A549 (cell line): Measurements from ENCODE around the gene IRF1. TPM values are rescaled to one million over a fixed set of nuclear protein-coding genes. Genes with fewer than 3 reads are reported as not detected.

ENCODE experiments used
- ATAC-seq, 2 experiments: fragments of 200-7000 bp in 1 of 2; fragments of >200 bp in 1 of 2; cut with Nextera tagmentation in 1 of 2; cut with Tn5 transposase in 1 of 2; 3 replicates each; pipeline versions ENCODE4 v1.8.0 to v1.9.1; 2018 to 2020; ENCODE audit warnings: mild to moderate bottlenecking in 1 of 2, moderate library complexity in 1 of 2
- CTCF ChIA-PET: fragments of 300-600 bp; sonication (Branson Sonifier 250); formaldehyde crosslinking; extraction: SDS; loops from one replicate; lab custom pipeline; 2021; ENCODE audit warnings: antibody characterized with exemption, inconsistent platforms; lab: Yijun Ruan, JAX
- POLR2A ChIA-PET: fragments of 350-600 bp; formaldehyde crosslinking; extraction: SDS; loops from one replicate; lab custom pipeline; 2021; ENCODE audit warnings: antibody characterized with exemption, inconsistent platforms; lab: Yijun Ruan, JAX
- DNase-seq, 2 experiments: peaks; one replicate each; pipeline versions ENCODE4 v3.0.0 to v3.0.0-alpha.2; 2011 to 2016; ENCODE audit warnings: low read depth in 1 of 2, low spot score in 1 of 2
- FAIRE-seq: peaks from 2 replicates; lab custom pipeline; 2011; peaks lifted over from hg19 to GRCh38; lab: Jason Lieb, UNC
- H3K27ac ChIP-seq, 2 experiments: fragments of >200 bp; sonication (Bioruptor Twin); formaldehyde crosslinking; 3 replicates each; pipeline ENCODE4 v1.5.1; 2016 to 2017
- H3K4me1 ChIP-seq: fragments of >200 bp; sonication (Bioruptor Twin); formaldehyde crosslinking; 3 replicates; pipeline ENCODE4 v1.6.1; 2016
- H3K4me2 ChIP-seq: fragments of >200 bp; sonication (Bioruptor Twin); formaldehyde crosslinking; 3 replicates; pipeline ENCODE4 v1.6.1; 2016
- H3K4me3 ChIP-seq: fragments of >200 bp; sonication (Bioruptor Twin); formaldehyde crosslinking; 3 replicates; pipeline ENCODE4 v1.5.1; 2016
- H3K9me3 ChIP-seq: fragments of >200 bp; sonication (Bioruptor Twin); formaldehyde crosslinking; 3 replicates; pipeline ENCODE4 v1.6.1; 2016
- CEBPB ChIP-seq, 2 experiments: fragments of >200 bp in 1 of 2; sonication (Bioruptor Twin) in 1 of 2; formaldehyde crosslinking in 1 of 2; IDR thresholded peaks; 2 replicates each; pipeline ENCODE4 v1.6.1; 2012 to 2016
- FOSB ChIP-seq: fragments of 250-450 bp; sonication (Bioruptor Pico); IDR thresholded peaks from 2 replicates; pipeline ENCODE4 v1.5.0; 2020; ENCODE audit warnings: mild to moderate bottlenecking, moderate library complexity
- FOSL2 ChIP-seq, 2 experiments: fragments of 450-650 bp in 1 of 2; fragments of >200 bp in 1 of 2; sonication (Bioruptor Twin) in 1 of 2; formaldehyde crosslinking; IDR thresholded peaks; 2 replicates each; pipeline versions ENCODE4 v1.5.0 to v1.6.1; 2016 to 2020; ENCODE audit warnings: mild to moderate bottlenecking in 1 of 2, moderate library complexity in 1 of 2
- FOXS1 ChIP-seq: fragments of 250-450 bp; sonication (Bioruptor Pico); IDR thresholded peaks from 2 replicates; pipeline ENCODE4 v1.5.0; 2020; ENCODE audit warnings: mild to moderate bottlenecking, moderate library complexity
- GATA3 ChIP-seq: IDR thresholded peaks from 2 replicates; pipeline ENCODE4 v1.6.1; 2012; ENCODE audit warnings: borderline replicate concordance
- HOXB5 ChIP-seq: fragments of 250-450 bp; sonication (Bioruptor Pico); IDR thresholded peaks from 2 replicates; pipeline ENCODE4 v1.5.0; 2020; ENCODE audit warnings: mild to moderate bottlenecking, moderate library complexity
- JUN ChIP-seq, 2 experiments: fragments of >200 bp; sonication (Bioruptor Twin); formaldehyde crosslinking; IDR thresholded peaks; 2 replicates in 1 of 2; 3 replicates in 1 of 2; pipeline ENCODE4 v1.6.1; 2016 to 2017
- KDM1A ChIP-seq: fragments of 200-600 bp; sonication (generic); IDR thresholded peaks from 2 replicates; pipeline ENCODE4 v1.6.1; 2016; ENCODE audit warnings: low read depth, mild to moderate bottlenecking
- NFE2L2 ChIP-seq: fragments of 150-350 bp; conservative IDR thresholded peaks from 2 replicates; pipeline ENCODE4 v1.6.1; 2014; ENCODE audit warnings: low read length
- NPAS2 ChIP-seq: fragments of 250-450 bp; sonication (Bioruptor Pico); IDR thresholded peaks from 2 replicates; pipeline ENCODE4 v1.8.0; 2022; ENCODE audit warnings: mild to moderate bottlenecking, moderate library complexity, borderline replicate concordance
- PHF8 ChIP-seq: fragments of 200-600 bp; sonication (generic); IDR thresholded peaks from 2 replicates; pipeline ENCODE4 v1.6.1; 2016; ENCODE audit warnings: low read depth, mild to moderate bottlenecking, antibody characterized with exemption, moderate library complexity, borderline replicate concordance
- POLR2AphosphoS2 ChIP-seq: conservative IDR thresholded peaks from 2 replicates; pipeline ENCODE4 v1.6.1; 2012; ENCODE audit warnings: low read length, improper control_type of control experiment, inconsistent platforms
- SMC3 ChIP-seq: fragments of >200 bp; sonication (Bioruptor Twin); formaldehyde crosslinking; IDR thresholded peaks from 3 replicates; pipeline ENCODE4 v1.6.1; 2018; ENCODE audit warnings: inconsistent platforms
- TP53 ChIP-seq: fragments of 250-450 bp; sonication (Bioruptor Pico); IDR thresholded peaks from 2 replicates; pipeline ENCODE4 v1.5.0; 2021; ENCODE audit warnings: mild to moderate bottlenecking, moderate library complexity
- ZFP36 ChIP-seq: fragments of 450-650 bp; IDR thresholded peaks from 2 replicates; pipeline ENCODE4 v1.6.1; 2014; ENCODE audit warnings: borderline replicate concordance; ENCODE audit not compliant: partially characterized antibody
- ZSCAN20 ChIP-seq: fragments of 250-450 bp; sonication (Bioruptor Pico); IDR thresholded peaks from 2 replicates; pipeline ENCODE4 v1.8.0; 2022; ENCODE audit warnings: mild to moderate bottlenecking, moderate library complexity
- WGBS: methylation state at CpG from one replicate; pipeline ENCODE4 v1.1.6; 2017; ENCODE audit errors: missing lambda C conversion rate; 5-methylcytosine and 5-hydroxymethylcytosine counted together
- polyA plus RNA-seq, 4 experiments: library from polyadenylated mRNA; depleted of rRNA in 3 of 4; stranded (reverse); fragments of >200 nt; fragmentation: RNase III in 1 of 4; extraction: RNeasy Plus Mini Kit Qiagen cat#74134 plus additional on column Dnase treatment in 1 of 4; gene quantifications; 2 replicates in 3 of 4; 3 replicates in 1 of 4; pipeline ENCODE4 v1.2.3, GENCODE V29; 2011 to 2017
- TF ChIP-seq, protein P1 (sequence below): fragments of 450-650 bp; IDR thresholded peaks from 2 replicates; pipeline ENCODE4 v1.6.1; 2014; ENCODE audit warnings: antibody characterized with exemption
- TF ChIP-seq, protein P2 (sequence below): IDR thresholded peaks from 2 replicates; pipeline ENCODE4 v1.6.1; 2012
- TF ChIP-seq, protein P3 (sequence below): IDR thresholded peaks from 2 replicates; pipeline ENCODE4 v1.6.1; 2012; ENCODE audit warnings: low read depth, borderline replicate concordance
- TF ChIP-seq, protein P4 (sequence below): fragments of >200 bp; sonication (Bioruptor Twin); formaldehyde crosslinking; IDR thresholded peaks from 3 replicates; pipeline ENCODE4 v1.5.1; 2016

Gene IRF1
- polyA plus RNA-seq, 2 of the 4 experiments (the other 2 are of a cell fraction), result 10.9 to 13.3 TPM

DNA sequence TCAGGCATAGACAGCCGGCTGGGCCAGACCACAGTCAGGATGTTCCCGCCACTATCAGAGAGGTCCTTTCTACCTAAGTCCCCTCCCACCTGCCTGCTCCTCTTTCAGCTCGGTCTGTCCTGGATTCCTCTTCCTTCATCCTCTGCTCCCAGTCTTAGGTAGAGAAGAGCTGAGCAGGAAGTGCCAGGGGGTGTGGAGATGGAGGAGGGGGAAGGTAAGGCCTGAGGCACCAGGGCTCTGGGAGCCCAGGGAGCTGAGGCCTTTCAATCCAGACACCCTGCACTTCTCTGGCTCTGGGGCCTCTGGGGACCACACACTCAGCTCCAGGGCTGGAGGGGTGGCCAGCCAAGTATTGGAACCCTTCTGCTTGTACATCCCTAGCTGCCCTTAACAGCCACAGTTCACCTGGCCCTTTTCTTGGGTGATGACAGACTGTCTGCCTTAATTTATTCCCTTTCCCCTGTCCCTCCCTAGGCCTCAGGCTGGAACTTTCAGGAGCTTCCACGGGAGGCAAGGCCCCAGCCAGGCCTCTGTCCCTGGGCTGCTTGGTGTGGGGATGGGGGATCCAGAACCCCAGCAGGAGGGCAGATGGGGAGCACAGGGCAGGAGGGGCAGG is 15.6 kb downstream of the IRF1 start:
- no peaks in the 10 kb centered on the region for H3K9me3 ChIP-seq
- no peak for FAIRE-seq
- peak overlapping the region in 1 of 2 experiments; percentile 25; a peak in 1 of 6 replicates for H3K27ac ChIP-seq
- H3K4me1 ChIP-seq, result peaks cover 10% of the 10 kb centered on the region
- no peak for TF ChIP-seq SMC3
- TF ChIP-seq FOSL2 (IDR thresholded peaks at IDR 0.05), result no peak
- no peak for TF ChIP-seq FOSL2 (CRISPR knock-in tag; IDR thresholded peaks at IDR 0.05)
- no peak for TF ChIP-seq KDM1A
- TF ChIP-seq, protein P1, sequence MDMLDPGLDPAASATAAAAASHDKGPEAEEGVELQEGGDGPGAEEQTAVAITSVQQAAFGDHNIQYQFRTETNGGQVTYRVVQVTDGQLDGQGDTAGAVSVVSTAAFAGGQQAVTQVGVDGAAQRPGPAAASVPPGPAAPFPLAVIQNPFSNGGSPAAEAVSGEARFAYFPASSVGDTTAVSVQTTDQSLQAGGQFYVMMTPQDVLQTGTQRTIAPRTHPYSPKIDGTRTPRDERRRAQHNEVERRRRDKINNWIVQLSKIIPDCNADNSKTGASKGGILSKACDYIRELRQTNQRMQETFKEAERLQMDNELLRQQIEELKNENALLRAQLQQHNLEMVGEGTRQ, result no peak
- TF ChIP-seq JUN (IDR thresholded peaks at IDR 0.05), result no peak
- TF ChIP-seq CEBPB (IDR thresholded peaks at IDR 0.05), result no peak
- no peak for TF ChIP-seq POLR2AphosphoS2
- no peak for TF ChIP-seq HOXB5 (CRISPR knock-in tag)
- no peak for TF ChIP-seq FOXS1 (CRISPR knock-in tag)
- ChIA-PET POLR2A (interaction anchor here (2.4 kb wide), 1 partner anchor 16 kb away, joined by 12 read pairs; the partner anchor contains the start of gene IRF1), CTCF (interaction anchor here (0.9 to 1.3 kb wide), 3 partner anchors 9 to 60 kb away, joined by 3 to 4 read pairs (median 3); no protein-coding TSS in a partner anchor)
- DNase-seq, result no peak
- 68% methylated on average over 4 of the region's 4 CpGs for WGBS
- no peak overlapping the region for H3K4me3 ChIP-seq
- no peak overlapping the region for H3K4me2 ChIP-seq
- ATAC-seq, result no peak

DNA sequence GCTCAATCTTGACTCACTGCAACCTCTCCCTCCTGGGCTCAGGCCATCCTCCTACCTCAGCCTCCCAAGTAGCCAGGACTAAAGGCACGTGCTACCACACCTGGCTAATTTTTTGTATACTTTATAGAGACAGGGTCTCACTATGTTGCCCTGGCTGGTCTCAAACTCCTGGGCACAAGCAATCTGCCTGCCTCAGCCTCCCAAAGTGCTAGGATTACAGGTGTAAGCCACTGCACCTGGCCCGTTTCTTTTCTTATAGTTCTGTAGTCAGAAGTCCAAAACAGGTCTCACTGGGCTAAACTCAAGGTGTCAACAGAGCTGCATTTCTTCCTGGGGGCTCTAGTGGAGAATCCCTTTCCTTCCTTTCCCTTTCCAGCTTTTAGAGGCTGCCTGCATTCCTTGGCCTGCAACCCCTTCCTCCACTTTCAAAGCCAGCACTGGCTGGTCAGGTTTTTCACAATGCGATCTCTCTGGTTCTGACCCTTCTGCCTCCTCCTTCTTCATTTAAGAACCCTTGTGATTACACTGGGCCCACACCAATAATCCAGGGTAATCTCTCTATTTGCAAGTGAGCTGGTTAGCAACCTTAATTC is 16.3 kb downstream of the IRF1 start:
- POLR2A ChIA-PET, result interaction anchor here (2.4 kb wide), 1 partner anchor 16 kb away, joined by 12 read pairs; the partner anchor contains the start of gene IRF1

DNA sequence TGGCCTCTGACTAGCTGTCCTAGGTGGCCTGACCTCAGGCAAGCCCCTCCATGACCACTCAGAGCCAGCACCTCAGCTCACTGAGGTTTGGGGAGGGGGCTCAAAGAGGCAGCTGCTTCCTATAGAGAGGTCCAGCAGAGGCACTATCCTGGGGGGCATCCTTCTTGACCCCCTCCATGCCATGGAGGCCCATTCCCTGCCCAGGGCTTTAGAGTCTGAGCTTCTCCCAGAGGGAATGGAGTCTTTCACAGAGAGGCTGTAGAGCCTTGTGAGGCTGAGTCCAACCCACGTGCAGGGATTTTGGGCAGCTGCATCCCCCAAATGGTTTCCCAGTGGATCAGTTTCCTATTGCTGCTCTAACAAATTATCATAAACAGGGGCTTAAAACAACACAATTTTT is 16.9 kb downstream of the IRF1 start:
- CTCF ChIA-PET, result interaction anchor here (0.9 to 1.9 kb wide), 4 partner anchors 10 to 58 kb away, joined by 3 to 6 read pairs (median 3); partner anchors contain the start of gene IRF1
- no peak overlapping the region for H3K4me2 ChIP-seq
- no peak overlapping the region for H3K4me3 ChIP-seq
- 67% methylated on average over 1 of the region's 1 CpG for WGBS
- DNase-seq, result no peak
- peaks cover 10% of the 10 kb centered on the region for H3K4me1 ChIP-seq
- no peak for ATAC-seq
- TF ChIP-seq PHF8 (no peak), TP53 (no peak), ZFP36 (no peak), NPAS2 (CRISPR knock-in tag) (no peak), FOSB (CRISPR knock-in tag) (no peak), GATA3 (no peak)
- TF ChIP-seq, protein P2, sequence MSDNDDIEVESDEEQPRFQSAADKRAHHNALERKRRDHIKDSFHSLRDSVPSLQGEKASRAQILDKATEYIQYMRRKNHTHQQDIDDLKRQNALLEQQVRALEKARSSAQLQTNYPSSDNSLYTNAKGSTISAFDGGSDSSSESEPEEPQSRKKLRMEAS, result no peak
- FAIRE-seq, result no peak
- POLR2A ChIA-PET, result interaction anchor here (2.4 kb wide), 1 partner anchor 17 kb away, joined by 12 read pairs; the partner anchor contains the start of gene IRF1
- H3K9me3 ChIP-seq, result no peaks in the 10 kb centered on the region
- H3K27ac ChIP-seq, result no peak overlapping the region

More for the DNA sequence above, 16.3 kb downstream of the IRF1 start:
- DNase-seq (no peak), FAIRE-seq (no peak), ATAC-seq (no peak)
- no peak for TF ChIP-seq ZSCAN20 (CRISPR knock-in tag)
- TF ChIP-seq, protein P3, sequence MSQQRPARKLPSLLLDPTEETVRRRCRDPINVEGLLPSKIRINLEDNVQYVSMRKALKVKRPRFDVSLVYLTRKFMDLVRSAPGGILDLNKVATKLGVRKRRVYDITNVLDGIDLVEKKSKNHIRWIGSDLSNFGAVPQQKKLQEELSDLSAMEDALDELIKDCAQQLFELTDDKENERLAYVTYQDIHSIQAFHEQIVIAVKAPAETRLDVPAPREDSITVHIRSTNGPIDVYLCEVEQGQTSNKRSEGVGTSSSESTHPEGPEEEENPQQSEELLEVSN, result no peak
- TF ChIP-seq SMC3, result no peak
- TF ChIP-seq NFE2L2, result no peak
- TF ChIP-seq POLR2AphosphoS2, result no peak
- no peak for TF ChIP-seq KDM1A
- TF ChIP-seq PHF8, result no peak
- TF ChIP-seq, protein P4, sequence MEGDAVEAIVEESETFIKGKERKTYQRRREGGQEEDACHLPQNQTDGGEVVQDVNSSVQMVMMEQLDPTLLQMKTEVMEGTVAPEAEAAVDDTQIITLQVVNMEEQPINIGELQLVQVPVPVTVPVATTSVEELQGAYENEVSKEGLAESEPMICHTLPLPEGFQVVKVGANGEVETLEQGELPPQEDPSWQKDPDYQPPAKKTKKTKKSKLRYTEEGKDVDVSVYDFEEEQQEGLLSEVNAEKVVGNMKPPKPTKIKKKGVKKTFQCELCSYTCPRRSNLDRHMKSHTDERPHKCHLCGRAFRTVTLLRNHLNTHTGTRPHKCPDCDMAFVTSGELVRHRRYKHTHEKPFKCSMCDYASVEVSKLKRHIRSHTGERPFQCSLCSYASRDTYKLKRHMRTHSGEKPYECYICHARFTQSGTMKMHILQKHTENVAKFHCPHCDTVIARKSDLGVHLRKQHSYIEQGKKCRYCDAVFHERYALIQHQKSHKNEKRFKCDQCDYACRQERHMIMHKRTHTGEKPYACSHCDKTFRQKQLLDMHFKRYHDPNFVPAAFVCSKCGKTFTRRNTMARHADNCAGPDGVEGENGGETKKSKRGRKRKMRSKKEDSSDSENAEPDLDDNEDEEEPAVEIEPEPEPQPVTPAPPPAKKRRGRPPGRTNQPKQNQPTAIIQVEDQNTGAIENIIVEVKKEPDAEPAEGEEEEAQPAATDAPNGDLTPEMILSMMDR, result no peak
- WGBS, result 91% methylated on average over 3 of the region's 3 CpGs
- Histone ChIP-seq H3K9me3 (no peaks in the 10 kb centered on the region), H3K4me1 (peaks cover 10% of the 10 kb centered on the region), H3K27ac (no peak overlapping the region), H3K4me3 (no peak overlapping the region), H3K4me2 (no peak overlapping the region)
- CTCF ChIA-PET, result interaction anchor here (0.9 to 1.4 kb wide), 5 partner anchors 10 to 59 kb away, joined by 3 to 4 read pairs (median 3); no protein-coding TSS in a partner anchor
